ENCODE measurements around the gene GAB3. TPM values are rescaled to one million over a fixed set of nuclear protein-coding genes. Genes with fewer than 3 reads are reported as not detected.

Gene GAB3
- total and polyA plus RNA-seq, 7 donors: 0.46 to 5.5 (median 2.5) TPM

DNA sequence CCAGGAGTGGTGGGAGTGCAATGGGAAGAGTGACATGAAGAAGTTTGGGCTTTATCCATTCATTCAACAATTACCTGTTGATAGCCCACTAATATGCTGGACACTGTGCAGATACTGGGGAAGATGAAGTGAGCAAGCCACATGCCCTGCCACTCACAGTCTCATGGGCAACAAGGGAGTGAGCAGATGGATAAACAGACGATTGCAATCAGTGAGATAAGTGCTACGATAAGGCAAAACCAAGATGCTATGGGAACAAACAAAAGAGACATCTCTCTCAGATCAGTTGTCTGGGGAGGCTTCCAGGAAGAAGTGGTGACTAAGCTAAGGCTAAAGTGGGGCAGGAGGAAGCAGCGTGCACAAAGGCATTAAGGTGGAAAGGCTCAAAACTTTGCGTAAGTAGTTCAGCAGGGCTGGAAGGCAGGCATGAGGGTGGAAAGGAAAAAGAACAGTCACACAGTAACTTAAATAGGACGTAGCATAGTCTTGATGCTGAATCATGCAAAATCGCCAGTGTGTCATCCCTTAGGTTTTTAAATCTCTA, 31.7 kb downstream of the GAB3 start:
- TF ChIP-seq, protein P1, sequence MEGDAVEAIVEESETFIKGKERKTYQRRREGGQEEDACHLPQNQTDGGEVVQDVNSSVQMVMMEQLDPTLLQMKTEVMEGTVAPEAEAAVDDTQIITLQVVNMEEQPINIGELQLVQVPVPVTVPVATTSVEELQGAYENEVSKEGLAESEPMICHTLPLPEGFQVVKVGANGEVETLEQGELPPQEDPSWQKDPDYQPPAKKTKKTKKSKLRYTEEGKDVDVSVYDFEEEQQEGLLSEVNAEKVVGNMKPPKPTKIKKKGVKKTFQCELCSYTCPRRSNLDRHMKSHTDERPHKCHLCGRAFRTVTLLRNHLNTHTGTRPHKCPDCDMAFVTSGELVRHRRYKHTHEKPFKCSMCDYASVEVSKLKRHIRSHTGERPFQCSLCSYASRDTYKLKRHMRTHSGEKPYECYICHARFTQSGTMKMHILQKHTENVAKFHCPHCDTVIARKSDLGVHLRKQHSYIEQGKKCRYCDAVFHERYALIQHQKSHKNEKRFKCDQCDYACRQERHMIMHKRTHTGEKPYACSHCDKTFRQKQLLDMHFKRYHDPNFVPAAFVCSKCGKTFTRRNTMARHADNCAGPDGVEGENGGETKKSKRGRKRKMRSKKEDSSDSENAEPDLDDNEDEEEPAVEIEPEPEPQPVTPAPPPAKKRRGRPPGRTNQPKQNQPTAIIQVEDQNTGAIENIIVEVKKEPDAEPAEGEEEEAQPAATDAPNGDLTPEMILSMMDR (IDR thresholded peaks at IDR 0.05): no peak
- TF ChIP-seq POLR2AphosphoS5 (IDR thresholded peaks at IDR 0.05) (no peak), POLR2A (IDR thresholded peaks at IDR 0.05) (no peak)
- 40 to 76% methylated on average over 6 of the region's 6 CpGs for WGBS, 2 donors
- DNase-seq: no peak
- Histone ChIP-seq H3K4me1 (no peaks in the 10 kb centered on the region), H3K27ac (peak overlapping the region in 1 of 4 donors; percentile 6), H3K27me3 (no peaks in the 10 kb centered on the region), H3K9me3 (no peaks in the 10 kb centered on the region), H3K4me3 (no peak overlapping the region), H3K36me3 (no peaks in the 10 kb centered on the region)
- intact Hi-C loops (cut with DNase I): no loop called here

DNA sequence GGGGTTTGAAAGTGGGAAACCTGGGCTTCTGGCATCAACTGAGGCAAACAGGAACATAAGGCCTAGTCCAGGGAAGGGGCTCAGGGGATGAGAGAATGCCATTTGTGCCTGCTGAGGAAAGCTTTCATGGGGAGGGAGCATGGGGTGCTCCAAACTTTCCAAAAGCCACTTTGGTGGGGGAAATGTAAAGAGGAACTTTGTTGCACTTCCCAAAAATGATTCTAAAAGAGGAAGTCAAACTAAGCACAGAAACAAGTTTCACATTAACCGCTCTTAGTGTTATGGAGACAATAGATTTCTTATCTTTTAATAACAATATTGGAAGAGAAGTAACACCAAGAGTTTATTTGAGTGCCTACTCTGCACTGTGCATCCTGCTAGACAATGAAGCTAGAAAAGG, 32.3 kb downstream of the GAB3 start:
- intact Hi-C loops (cut with DNase I): no loop called here
- H3K27ac ChIP-seq: peak overlapping the region in 1 of 4 donors; percentile 6
- TF ChIP-seq POLR2A (IDR thresholded peaks at IDR 0.05) (no peak), POLR2AphosphoS5 (IDR thresholded peaks at IDR 0.05) (no peak), EP300 (IDR thresholded peaks at IDR 0.05) (no peak)
- TF ChIP-seq, protein P1 (IDR thresholded peaks at IDR 0.05): no peak

DNA sequence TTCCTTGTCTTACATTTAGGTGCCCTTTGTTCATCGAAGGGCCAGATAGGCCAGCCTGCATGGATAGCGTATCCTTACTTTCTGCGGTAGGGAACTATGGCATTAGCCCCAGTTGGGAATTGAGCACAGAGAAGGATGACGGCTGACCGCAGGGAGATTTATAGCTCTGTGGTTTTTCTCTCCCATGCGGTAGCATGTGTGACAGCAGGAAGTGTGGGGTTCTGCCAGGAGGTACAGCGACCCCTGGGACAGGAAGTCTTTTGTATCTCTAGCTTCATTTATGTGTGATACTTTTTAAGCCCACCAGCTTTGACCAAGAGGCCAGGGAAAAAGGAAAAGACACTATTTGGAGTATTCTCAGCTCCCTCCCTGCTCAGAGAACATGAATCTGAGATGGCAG, 33.1 kb downstream of the GAB3 start:
- intact Hi-C loops (cut with DNase I): no loop called here
- no peak for DNase-seq
- Histone ChIP-seq H3K36me3 (no peaks in the 10 kb centered on the region), H3K9me3 (no peaks in the 10 kb centered on the region), H3K4me3 (no peak overlapping the region), H3K27me3 (no peaks in the 10 kb centered on the region), H3K27ac (no peak overlapping the region), H3K4me1 (no peaks in the 10 kb centered on the region)
- WGBS, 2 donors: 34 to 57% methylated on average over 7 of the region's 7 CpGs
- TF ChIP-seq, protein P1 (IDR thresholded peaks at IDR 0.05): no peak
- TF ChIP-seq POLR2AphosphoS5 (IDR thresholded peaks at IDR 0.05): no peak
- TF ChIP-seq EP300 (IDR thresholded peaks at IDR 0.05): no peak

More for the DNA sequence above, 32.3 kb downstream of the GAB3 start:
- H3K9me3 ChIP-seq: no peaks in the 10 kb centered on the region
- H3K4me3 ChIP-seq: no peak overlapping the region
- H3K36me3 ChIP-seq: no peaks in the 10 kb centered on the region
- no peak for DNase-seq
- H3K4me1 ChIP-seq: no peaks in the 10 kb centered on the region
- H3K27me3 ChIP-seq: no peaks in the 10 kb centered on the region
- WGBS, 2 donors: 64 to 76% methylated on average over 1 of the region's 1 CpG

DNA sequence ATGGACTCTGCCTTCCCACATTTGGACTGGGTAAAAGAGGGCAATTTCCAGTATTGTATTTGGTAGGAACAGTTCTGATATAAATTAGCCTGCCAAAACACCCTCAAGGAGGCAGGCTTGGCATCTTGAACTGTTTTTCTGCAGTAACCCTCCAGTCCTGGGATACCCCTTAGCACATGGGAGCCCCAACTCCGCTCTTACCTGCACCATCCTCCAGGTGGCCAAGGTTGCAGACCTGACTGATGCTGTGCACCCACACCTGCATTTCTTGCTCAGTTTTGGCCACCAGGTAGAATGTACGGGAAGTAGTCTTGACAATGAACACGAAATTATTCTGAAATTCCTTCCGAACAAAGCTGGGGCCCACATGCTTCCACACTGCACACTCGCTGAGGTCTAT, 35.1 kb downstream of the GAB3 start:
- H3K4me1 ChIP-seq: no peaks in the 10 kb centered on the region
- H3K36me3 ChIP-seq: no peaks in the 10 kb centered on the region
- H3K9me3 ChIP-seq: no peaks in the 10 kb centered on the region
- no peak for TF ChIP-seq EP300 (IDR thresholded peaks at IDR 0.05)
- TF ChIP-seq, protein P1 (IDR thresholded peaks at IDR 0.05): no peak
- no peak for TF ChIP-seq POLR2A (IDR thresholded peaks at IDR 0.05)
- no peak for TF ChIP-seq POLR2AphosphoS5 (IDR thresholded peaks at IDR 0.05)
- no peak overlapping the region for H3K4me3 ChIP-seq
- H3K27ac ChIP-seq: no peak overlapping the region
- intact Hi-C loops (cut with DNase I): no loop called here
- no peak for DNase-seq
- WGBS, 2 donors: 88 to 92% methylated on average over 5 of the region's 5 CpGs
- no peaks in the 10 kb centered on the region for H3K27me3 ChIP-seq

DNA sequence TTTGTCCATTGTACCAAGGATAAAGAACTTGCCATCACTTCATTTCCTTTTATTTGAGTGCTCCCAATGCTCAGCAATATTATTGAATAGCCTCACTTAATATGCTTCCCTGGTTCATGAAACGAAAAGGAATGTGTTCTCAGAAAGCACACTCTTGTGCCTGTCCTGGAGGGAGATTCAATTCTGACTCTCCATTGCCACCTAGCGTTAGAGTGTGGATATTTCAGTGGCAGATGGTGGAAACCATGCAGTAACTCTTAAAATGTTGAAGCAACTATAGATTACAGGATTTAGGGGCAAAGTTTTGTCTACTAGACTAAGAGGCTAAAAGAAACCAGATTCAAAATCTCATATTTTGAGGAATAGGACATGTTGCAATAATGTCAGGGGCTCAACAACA, 36.0 kb downstream of the GAB3 start:
- H3K9me3 ChIP-seq: no peaks in the 10 kb centered on the region
- H3K4me3 ChIP-seq: no peak overlapping the region
- intact Hi-C loops (cut with DNase I): no loop called here
- no peak for TF ChIP-seq POLR2A (IDR thresholded peaks at IDR 0.05)
- TF ChIP-seq, protein P1 (IDR thresholded peaks at IDR 0.05): peak; percentile 55 to 65 (median 61)
- TF ChIP-seq EP300 (IDR thresholded peaks at IDR 0.05): no peak
- TF ChIP-seq POLR2AphosphoS5 (IDR thresholded peaks at IDR 0.05): no peak
- no peaks in the 10 kb centered on the region for H3K36me3 ChIP-seq
- H3K27ac ChIP-seq: no peak overlapping the region
- DNase-seq: no peak
- 1 to 4% methylated on average over 2 of the region's 2 CpGs for WGBS, 2 donors
- H3K27me3 ChIP-seq: no peaks in the 10 kb centered on the region
- H3K4me1 ChIP-seq: no peaks in the 10 kb centered on the region

Measured in sigmoid colon (tissue), 7 donors.